HG03103 (cell line): ENCODE measurements around the gene OR10Z1.

Experiments
- ATAC-seq: cut with Tn5 transposase; IDR thresholded peaks from one replicate; pipeline ENCODE4 v1.9.1; 2021; ENCODE audit warnings: low read depth; ENCODE audit not compliant: unreplicated experiment

The OR10Z1 gene, protein sequence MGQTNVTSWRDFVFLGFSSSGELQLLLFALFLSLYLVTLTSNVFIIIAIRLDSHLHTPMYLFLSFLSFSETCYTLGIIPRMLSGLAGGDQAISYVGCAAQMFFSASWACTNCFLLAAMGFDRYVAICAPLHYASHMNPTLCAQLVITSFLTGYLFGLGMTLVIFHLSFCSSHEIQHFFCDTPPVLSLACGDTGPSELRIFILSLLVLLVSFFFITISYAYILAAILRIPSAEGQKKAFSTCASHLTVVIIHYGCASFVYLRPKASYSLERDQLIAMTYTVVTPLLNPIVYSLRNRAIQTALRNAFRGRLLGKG

DNA sequence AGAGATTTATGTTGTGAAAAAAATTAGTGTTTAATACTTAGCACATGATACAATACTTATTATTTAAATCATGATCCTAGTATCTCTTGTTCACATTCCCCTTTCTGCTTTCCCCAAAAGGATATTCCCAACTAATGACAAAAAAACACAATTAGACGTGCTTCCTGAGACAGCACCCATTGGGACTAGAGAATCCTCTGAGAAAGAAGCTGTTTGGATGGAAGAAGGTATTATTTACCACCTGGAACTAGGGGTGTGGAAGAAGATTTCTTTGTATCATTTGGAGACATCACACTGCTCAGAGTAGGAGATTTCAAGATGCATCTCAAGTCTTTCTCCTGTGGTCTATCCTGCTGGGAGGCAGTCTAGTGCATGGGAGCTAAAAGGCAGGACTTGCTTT is at the start of gene OR10Z1:
Gene OR10Z1, plus strand, starts transcription at position 301 of the 400 bp plus-strand sequence. CDS start 1,171 bp downstream, outside the sequence.
- ATAC-seq = no peak

DNA sequence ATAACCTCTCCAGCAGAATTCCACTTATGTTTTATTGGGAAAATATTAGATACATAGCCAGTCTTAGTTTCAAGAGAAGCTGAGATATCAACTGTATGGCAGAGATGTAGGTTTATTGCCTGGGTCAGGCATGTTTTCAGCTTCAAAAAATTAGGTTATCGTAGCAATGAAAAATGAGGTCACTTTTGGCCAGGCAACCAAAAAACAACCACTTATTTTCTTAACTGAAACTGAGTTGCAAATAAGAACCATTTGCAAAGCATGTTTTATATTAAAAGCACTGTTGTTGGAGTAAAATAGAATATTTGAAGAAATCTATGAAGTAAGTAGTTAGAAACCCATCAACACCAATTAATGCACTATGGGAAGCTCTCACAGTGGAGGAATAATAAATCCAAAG is 45.4 kb upstream of the OR10Z1 start:
- no peak for ATAC-seq

DNA sequence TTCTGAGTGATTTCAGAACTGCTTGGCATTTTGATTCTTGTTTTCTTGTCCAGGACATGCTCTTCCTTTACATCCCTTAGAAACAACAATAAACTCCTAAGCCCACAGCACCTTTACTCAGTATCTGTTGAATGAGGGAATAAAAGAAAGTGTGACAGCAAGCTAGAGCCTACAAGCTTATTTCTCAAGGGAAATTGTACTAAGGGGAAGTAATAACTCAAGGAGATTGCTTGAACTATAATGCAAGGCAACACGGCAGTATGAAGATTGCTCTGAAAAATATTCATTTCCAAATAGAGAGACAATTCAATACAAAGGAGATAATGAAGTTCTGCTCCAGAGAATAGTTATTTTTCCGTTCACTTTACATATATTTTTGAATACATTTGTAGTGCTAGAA is 41.2 kb upstream of the OR10Z1 start:
- ATAC-seq = no peak

DNA sequence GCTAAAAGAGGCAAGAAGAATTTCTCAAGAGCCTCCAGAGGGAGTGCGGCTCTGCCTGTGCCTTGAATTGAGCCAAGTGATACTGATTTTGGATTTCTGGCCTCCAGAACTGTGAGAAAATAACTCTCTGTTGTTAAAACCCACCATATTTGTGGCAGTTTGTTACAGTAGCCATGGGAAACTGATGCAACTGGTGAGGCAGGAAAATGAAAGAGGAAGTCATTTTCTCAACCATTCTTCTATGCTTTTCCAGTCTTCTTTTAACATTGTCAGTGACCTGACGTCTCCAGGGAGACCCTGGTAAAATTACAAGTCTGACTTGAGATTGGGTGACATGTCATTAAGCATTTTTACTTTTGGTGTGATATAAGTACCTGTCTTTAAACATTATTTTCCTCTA is 40.5 kb upstream of the OR10Z1 start:
- no peak for ATAC-seq

DNA sequence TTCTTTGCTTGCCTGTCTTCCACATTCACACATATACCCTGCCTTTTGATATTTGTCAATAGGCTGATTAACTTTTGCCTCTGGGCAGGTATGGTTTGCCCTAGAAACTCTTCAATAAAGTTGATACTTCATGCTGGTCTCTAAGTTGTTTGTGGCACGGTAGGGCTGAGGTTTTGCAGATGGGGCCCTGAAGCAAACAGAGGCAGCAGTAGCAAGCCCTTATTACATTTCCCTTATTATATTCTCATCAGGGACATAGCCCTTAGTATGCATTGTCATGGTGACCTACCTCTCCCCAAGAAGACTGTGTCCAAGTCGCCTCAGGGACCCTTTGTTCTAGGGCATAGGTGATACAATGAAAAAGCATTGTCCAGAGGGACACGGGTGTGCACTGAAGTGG is 34.6 kb upstream of the OR10Z1 start, which contains the start of gene OR6P1:
Gene OR6P1, minus strand, starts transcription at position 101 of the 400 bp plus-strand sequence. CDS start 6,976 bp downstream, outside the sequence.
- no peak for ATAC-seq

DNA sequence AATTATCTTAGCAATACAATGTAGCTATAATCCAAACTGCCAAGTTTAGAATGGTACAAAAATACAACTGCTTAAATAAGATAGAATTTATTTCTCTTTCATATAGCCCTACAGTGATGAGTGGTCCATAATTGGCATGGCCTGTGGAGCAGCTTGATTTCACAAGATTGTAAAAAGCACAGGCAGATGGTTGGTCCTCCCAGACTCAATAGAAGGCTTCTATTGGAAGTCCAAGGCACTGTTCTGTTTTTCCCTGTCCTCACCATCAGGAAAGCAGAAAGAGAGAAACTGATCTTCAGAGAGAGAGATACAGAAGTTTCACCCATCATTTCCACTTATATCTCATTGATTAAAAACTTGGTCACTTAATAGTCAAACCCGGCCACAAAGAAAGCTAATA is 32.8 kb upstream of the OR10Z1 start:
- ATAC-seq = no peak

DNA sequence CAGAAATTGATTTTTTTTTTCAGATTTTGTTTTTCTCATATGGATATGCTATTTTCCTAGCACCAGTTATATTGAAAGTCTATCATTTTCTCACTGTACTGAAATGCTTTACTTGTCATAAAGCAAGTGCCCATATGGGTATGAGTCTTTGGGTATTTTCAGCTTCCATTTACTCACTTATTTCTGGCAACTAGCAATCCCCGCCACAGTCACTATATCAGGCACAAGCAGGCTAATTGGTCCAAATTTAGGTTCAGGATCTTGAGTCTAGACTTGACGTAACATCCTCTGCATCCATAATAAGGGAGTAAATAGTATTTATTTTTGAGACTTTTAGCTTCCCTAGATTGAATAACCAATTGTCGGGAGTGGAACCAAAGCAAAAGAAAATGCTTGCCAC is 27.5 kb upstream of the OR10Z1 start:
- no peak for ATAC-seq

DNA sequence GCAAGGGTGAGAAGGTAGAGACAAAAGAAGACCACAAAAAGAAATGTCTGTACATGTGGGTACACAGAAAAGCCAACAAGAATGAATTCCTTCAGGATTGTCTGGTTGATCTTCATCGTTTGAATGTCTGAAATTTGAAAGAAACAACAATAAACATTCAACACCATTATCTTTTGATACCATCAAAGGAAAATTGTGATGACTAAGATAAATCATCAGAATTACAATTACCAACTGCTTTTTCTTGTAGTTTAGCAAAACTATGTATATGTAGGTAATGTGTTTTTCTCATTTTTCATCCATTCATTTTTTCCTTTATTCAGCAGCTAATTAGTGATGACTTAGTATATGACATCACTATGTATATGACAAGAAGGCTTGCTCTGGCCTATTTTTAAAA is 25.3 kb upstream of the OR10Z1 start, which contains the start of gene OR10X1:
Gene OR10X1, minus strand, starts transcription at position 167 of the 400 bp plus-strand sequence. Its CDS starts 0 bp downstream, at position 167.
- no peak for ATAC-seq

DNA sequence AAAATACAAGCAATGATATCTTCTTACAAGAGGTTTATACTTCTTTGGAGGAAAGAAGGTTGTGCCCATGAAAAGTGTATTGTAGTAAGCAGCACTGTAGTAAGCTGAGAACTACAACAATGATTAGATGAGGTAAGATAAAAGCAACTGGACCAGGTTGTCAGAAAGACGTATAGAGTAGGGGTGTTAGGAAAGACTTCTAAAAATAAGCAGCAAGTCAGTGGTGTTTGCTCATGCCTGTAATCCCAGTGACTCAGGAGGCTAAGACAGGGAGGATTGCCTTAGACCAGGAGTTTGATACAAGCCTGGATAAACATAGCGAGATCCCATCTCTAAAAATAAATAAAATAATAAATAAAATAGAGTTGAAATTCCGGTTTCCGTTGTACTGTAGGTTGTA is 21.1 kb upstream of the OR10Z1 start:
- no peak for ATAC-seq

DNA sequence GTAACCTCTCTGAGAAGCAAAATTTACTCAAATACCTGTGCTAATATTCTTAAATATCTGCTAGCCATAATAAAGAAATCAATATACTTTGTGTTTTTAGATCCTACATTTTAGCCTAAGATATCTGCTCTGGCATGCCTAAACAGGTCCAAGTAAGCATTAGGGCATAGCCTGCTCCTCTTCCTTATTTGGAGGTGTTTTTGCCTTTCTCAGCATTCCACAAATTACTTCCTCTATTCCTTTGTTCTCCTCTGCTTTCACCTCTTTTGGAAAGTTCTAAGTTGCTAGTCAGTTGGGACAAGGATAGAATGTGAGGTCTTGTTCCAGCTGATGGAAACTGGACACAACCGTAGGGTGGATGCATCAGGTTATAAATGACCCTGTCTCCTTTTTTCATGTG is 18.1 kb upstream of the OR10Z1 start:
- ATAC-seq = no peak

DNA sequence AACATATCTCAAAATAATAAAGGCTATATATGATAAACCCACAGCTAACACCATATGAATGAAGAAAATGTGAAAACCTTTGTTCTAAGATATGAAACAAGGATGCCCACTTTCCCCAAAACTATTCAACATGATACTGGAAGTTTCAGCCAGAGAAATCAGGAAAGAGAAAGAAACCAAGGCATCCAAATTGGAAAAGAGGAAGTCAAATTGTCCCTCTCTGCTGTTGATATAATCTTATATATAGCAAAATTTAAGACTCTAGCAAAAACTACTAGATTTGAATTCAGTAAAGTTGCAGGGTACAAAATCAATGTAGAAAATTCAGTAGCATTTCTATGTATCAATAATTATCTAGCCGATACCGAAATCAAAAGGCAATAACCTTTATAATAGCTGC is 4.3 kb upstream of the OR10Z1 start:
- no peak for ATAC-seq

DNA sequence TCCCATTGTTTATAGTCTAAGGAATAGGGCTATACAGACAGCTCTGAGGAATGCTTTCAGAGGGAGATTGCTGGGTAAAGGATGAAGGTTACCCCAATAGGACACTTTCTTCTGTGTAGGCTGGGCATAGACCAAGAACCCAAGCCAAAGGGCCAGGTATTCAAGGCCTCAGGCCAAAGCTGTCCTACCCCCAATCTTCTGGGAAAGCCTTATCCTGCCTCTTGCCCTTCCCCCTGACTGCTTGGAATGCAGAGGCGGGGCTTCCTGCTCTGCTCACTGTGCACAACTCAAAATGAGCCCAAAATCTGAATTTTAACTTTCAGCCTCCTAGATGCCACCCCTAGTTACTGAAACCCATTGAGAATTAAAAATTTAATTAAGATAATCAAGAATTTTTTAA is 2.2 kb downstream of the OR10Z1 start:
- ATAC-seq = no peak

DNA sequence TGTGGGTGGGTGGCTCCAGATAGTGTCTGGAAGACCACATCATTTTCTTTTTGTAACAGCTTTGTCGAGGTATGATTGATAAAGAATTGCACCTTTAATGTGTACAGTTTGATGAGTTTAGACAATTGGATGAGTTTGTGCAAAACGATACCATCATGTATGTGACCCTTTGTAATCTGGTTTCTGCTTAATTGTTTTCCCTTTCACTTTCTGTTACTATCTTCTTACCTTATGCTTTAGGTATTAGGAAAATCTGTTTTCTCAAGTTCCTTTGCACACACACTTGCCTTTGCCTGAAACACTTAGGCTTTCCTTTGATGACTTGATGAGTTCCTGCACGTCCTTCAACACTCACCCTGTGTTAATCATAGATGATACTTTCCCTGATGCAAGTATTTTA is 6.8 kb downstream of the OR10Z1 start:
- ATAC-seq = no peak

DNA sequence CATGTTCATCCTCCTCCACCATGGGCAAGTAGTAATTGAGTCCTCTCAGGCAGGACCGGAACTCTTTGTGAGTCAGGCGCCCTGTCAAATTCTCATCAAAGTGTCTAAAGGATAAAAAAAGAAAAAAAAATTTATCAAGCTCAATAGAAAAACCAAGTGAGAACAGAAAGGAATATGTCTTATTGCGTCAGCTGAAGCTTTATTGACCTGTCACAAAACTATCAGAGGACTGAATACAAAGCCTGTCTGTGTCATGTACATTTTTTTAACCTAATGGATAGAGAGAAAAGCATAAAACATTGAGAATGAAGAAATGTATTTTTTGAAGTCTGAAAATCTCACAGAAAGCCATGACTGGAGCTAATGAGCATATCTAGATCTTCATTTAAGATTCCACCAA is 8.7 kb downstream of the OR10Z1 start:
- no peak for ATAC-seq

DNA sequence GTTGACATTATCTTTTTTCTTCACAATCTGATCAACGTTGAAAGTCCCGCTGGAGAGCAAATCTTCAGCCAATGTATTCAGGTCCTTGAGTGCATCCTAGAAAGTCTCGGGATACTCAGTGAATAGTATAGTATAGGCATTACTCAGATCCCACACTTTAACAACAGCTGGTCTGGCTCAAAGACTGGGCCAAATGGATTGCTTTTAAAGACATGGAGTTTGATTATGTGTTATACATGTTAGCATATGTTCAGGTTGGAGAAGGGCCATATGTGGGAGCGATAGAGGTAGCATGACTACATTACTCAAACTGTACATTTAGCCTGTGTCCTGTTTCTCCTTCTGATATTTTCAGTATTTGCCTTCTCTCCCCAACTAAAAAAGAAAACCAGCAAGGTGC is 33.1 kb downstream of the OR10Z1 start:
- no peak for ATAC-seq

DNA sequence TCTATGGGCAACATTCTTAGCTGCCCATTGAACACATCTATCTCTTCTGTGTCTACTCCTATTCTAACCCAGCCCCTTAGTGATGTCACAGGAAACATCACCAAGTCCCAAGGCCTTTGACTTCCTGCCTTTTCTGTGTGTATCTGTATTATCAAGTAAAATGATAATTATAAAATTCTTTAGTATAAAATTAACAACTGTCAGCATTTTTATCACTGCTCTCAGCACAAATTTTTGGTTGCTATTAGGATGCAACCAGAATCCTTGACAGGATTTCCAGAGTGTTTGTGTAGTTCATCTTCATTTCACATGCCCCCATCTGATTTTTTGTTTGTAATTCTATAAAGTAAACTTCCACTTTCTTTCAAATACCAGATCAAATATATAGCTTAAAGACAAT is 33.8 kb downstream of the OR10Z1 start:
- ATAC-seq = no peak

DNA sequence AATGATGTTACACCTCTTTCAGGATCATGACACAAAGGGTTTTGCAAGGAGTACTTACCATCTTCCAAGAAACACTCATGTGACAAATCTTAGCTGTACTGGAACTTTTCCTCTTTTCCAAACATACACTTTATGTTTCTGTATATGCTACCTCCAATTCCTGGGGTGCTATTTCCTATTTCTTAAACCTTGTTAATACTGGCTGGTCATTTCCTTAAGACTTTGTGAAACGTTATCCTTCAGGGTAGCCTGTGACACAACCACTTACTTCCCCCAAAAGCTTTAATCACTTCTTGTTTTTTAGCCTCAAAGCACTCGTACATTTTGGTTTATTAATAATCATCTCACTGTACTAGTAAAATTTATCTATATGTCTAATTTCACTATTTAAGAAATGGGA is 39.4 kb downstream of the OR10Z1 start:
- no peak for ATAC-seq

DNA sequence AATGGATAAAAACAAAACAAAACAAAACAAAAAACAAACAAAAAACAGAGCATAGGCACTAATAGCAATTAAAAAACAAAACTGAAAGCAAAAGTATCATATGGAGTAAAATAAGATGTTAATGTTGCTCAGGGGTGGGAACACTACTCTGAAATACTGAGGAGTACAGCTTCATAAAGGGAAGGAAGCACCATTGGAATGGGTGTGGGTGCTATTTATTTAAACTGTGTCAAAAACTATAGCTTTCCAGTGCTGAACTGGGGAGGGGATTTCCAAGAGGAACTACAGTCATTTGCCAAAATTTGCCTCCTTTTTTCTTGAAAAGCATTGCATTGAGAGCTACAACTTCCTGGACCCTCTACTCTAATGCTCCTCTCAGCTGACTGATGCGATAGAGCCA is 41.4 kb downstream of the OR10Z1 start:
- ATAC-seq = no peak

DNA sequence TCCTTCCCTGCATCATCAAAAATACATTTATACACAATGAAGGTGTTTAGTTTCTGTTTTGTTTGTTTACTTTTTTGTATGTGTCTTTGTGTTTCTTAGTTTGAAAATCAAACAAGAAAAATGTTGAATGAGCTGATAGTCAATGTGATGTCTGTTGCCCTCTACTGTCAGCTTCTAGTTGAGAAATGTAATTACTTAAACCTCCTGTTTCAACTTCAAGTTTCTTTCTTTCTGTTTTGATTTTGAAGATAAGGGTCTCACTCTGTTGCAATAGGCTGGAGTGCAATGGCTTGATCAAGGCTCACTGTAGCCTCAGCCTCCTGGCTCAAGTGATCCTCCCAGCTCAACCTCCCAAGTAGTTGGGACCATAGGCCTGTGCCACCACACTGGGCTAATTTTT is 44.0 kb downstream of the OR10Z1 start:
- ATAC-seq = no peak

DNA sequence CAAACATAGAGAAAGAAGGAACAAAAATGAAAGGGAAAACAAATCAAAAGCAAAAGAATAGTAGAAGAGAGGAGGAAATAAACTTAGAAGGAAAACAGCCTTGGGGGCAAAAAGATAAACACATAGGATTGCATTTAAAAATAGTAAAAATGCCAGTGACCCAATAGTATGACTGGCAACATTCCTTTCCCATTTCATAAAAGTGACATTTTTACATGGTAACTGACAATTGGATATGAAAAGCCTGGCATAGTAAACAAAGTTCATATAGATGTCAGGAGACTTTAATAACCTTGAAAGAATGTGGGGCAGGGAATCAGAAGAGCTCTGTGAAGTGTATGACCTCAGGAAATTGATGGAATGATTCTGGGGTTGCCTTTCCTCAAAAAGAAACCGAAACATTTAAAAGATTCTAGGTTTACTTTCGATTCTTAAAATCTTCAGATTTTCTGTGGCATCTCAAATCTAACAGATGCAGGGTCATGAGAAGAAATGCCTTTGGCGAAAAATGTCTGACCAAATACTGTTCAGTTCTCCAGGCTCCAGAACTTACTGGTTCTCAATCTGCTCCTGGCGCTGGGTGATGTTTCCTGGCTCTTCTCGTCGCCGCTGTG is 47.8 kb downstream of the OR10Z1 start:
- no peak for ATAC-seq

DNA sequence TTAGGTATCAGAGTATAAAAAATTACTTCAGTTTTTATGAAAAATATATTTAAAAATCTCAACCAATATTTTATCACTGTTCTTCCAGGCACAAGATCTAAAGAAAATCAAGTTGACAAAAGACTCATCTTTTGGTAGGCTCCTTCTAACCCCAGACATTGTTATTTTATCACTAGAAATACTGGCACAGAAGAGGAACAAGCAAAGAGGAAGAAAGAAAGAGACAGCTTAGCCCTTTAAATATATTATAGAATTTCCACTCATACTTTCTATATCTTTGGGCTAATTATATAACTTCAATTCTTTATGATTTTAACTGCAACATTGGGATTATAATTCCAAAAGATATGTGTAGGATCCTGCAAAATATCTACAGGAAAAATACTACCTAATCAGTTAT is 49.0 kb downstream of the OR10Z1 start:
- ATAC-seq = no peak

DNA sequence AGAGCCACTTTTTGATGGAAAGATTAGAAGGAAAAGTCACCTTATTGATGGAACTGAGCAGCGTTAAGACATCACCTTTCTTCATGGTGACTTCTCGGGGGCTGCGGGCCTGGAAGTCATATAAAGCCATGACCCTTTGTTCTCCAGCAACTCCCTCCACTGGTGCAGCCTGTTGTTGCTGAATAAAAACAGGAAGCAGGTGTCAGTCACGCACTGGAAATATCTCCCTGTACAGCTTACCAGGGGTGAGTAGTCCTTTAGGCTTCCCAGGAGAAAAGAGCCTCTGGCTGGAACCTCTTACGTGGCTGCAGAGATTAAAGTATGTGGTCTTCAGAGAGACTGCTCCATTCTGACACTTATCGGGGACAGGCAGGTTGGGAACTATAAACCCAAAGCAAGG is 49.5 kb downstream of the OR10Z1 start:
- no peak for ATAC-seq
